Right ventricle myocardium superior (tissue), 1 donor: ENCODE results near the gene C5AR2. TPM values are rescaled to one million over a fixed set of nuclear protein-coding genes. Genes with fewer than 3 reads are reported as not detected.
"Not testable (repeated sequence)": the region's sequence is repeated elsewhere in the genome, so short reads cannot be mapped to it uniquely, and the experiment has no call there.

Source experiments
- ATAC-seq: fragments of 200-7000 bp; cut with Tn5 transposase; one replicate; pipeline ENCODE4 v1.9.1; 2020; ENCODE audit warnings: mild to moderate bottlenecking; ENCODE audit not compliant: poor library complexity
- DNase-seq: peaks from one replicate; pipeline ENCODE4 v3.0.0-alpha.2; 2020
- intact Hi-C: fragments of 100-400 bp; cut with DNase I; formaldehyde crosslinking; loops from one replicate; pipeline ENCODE4 v1.11.2; 2022
- total RNA-seq: library from RNA; stranded (reverse); fragmentation: NEBNext Ultra II Directional; extraction: Animal tissue kit (Norgen Biotek cat#: 25700); gene quantifications from one replicate; pipeline ENCODE4 v1.2.1, GENCODE V29; 2021
- donor health status: DM: no; HTN: yes; CAD: no; lungs with severe emphysema.

Gene C5AR2
- total RNA-seq, 1 donor from 2014 or later: 0.78 TPM

- DNase-seq: peak; percentile 87
- peak; percentile 95 for ATAC-seq
- intact Hi-C loops: no loop called here
These were observed 45.3 kb downstream of the C5AR2 start for GRCh38 chr19:47377208-47377701.

- intact Hi-C loops: no loop called here
- ATAC-seq: no peak
- no peak for DNase-seq
These were observed 45.8 kb downstream of the C5AR2 start for GRCh38 chr19:47377801-47378200.

DNA sequence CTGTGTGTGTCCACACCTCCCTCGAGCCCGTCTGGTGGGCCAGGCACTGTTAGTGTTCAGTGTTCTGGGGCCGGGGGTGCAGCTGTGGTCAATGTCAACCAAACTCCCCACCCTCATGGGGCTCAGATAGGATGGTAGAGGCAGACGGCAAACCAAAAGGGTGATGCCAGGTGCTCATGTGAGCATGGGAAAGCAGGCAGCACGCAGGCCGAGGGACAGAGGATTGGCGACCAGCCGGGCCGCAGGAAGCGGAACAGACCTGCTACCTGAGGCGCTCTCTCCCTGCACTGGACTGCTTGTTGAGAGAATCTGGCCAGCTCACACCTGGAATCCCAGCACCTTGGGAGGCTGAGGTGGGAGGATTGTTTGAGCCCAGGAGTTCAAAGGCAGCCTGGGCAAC lies 46.3 kb downstream of the C5AR2 start:
- DNase-seq (no peak), ATAC-seq (no peak)
- intact Hi-C loops: no loop called here

- intact Hi-C loops: no loop called here
- ATAC-seq (no peak), DNase-seq (no peak)
These were observed 47.5 kb downstream of the C5AR2 start for GRCh38 chr19:47379381-47379938.

DNA sequence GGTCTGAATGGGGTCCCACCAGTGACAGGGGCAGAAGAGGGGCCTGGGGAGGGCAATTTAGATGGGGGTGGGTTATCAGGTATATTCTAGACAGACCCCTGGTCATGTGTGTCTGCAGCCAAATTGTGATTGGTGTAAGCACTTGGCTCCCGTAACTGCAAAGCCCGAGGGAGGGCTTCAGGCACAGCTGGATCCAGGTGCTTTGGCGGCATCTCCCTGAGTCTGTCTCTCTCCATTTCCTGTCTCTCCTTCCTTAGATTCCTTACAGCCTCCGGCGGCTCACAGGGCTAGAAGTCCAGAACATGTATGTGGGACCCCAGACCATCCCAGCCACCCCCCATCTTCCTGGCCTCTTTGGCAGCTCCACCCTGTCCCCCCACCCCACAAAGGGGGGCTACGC lies 48.6 kb downstream of the C5AR2 start:
- DNase-seq (no peak), ATAC-seq (no peak)
- intact Hi-C loops: loop anchor here (10.0 kb wide), 1 partner anchor 76 kb away; the partner anchor contains the start of gene C5AR1

GRCh38 chr19:47381121-47381520 lies 49.1 kb downstream of the C5AR2 start:
- ATAC-seq (no peak), DNase-seq (no peak)
- intact Hi-C loops: loop anchor here (10.0 kb wide), 1 partner anchor 76 kb away; the partner anchor contains the start of gene C5AR1

- no peak for ATAC-seq
- intact Hi-C loops: loop anchor here (10.0 kb wide), 1 partner anchor 77 kb away; the partner anchor contains the start of gene C5AR1
- DNase-seq: peak; percentile 62
These were observed 49.8 kb downstream of the C5AR2 start for GRCh38 chr19:47381653-47382279.

- not testable (repeated sequence) for DNase-seq, ATAC-seq
- intact Hi-C loops: loop anchor here (10.0 kb wide), 1 partner anchor 79 kb away; the partner anchor contains the start of gene C5AR1
These were observed 51.9 kb downstream of the C5AR2 start for GRCh38 chr19:47383890-47384289.

DNA sequence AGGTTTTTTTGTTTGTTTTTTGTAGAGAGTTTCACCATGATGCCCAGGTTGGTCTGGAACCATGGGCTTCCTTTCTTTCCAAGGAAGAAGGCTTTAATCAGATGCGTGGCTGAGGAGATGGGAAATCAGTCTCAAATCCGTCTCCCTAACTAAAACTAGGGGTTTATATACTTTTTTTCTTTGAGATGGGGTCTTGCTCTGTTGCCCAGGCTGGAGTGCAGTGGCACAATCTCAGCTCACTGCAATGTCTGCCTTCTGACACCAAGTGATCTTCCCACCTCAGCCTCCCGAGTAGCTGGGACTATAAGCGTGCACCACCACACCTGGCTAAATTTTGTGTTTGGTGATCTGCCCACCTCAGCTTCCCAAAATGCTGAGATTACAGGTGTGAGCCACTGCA lies 52.6 kb downstream of the C5AR2 start:
- DNase-seq, ATAC-seq: not testable (repeated sequence)
- intact Hi-C loops: loop anchor here (10.0 kb wide), 1 partner anchor 80 kb away; the partner anchor contains the start of gene C5AR1

DNA sequence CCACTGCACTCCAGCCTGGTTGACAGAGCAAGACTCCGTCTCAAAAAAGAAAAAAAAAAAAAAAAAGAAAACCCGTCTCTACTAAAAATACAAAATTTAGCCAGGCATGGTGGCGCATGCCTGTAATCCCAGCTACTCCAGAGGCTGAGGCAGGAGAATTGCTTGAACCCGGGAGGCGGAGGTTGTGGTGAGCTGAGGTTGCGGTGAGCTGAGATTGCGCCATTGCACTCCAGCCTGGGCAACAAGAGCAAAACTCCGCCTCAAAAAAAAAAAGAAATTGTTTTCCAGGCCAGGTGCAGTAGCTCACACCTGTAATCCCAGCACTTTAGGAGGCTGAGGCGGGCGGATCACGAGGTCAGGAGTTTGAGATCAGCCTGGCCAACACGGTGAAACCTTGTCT lies 54.6 kb downstream of the C5AR2 start:
- peak; percentile 45 for DNase-seq
- intact Hi-C loops: loop anchor here (10.0 kb wide), 1 partner anchor 82 kb away; the partner anchor contains the start of gene C5AR1
- not testable (repeated sequence) for ATAC-seq

DNA sequence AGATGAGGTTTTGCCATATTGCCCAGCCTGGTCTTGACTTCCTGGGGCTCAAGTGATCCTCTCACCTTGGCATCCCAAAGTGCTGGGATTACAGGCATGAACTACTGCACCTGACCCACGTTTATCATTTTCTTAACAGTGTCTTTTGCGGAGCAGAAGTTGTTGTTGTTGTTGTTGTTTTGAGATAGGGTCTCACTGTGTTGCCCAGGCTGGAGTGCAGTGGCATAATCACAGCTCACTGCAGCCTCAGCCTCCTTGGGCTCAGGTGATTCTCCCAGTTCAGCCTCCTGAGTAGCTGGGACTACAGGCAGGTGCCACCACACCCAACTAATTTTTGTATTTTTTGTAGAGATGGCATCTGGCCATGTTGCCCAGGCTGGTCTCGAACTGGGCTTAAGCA lies 55.6 kb downstream of the C5AR2 start:
- intact Hi-C loops: loop anchor here (10.0 kb wide), 1 partner anchor 83 kb away; the partner anchor contains the start of gene C5AR1
- ATAC-seq, DNase-seq: not testable (repeated sequence)

DNA sequence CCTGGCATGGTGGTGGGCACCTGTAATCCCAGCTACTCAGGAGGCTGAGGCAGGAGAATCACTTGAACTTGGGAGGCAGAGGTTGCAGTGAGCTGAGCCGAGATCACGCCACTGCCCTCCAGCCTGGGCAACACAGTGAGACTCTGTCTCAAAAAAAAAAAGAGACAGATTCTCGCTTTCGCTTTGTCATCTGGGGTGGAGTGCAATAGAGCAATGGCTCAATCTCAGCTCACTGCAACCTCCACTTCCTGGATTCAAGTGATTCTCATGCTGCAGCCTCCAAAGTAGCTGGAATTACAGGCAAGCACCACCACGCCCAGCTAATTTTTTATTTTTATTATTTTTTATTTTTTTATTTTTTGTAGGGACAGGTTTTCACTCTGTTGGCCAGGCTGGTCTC lies 56.7 kb downstream of the C5AR2 start:
- peak; percentile 42 for ATAC-seq
- intact Hi-C loops: loop anchor here (10.0 kb wide), 1 partner anchor 84 kb away; the partner anchor contains the start of gene C5AR1
- DNase-seq: peak; percentile 43

DNA sequence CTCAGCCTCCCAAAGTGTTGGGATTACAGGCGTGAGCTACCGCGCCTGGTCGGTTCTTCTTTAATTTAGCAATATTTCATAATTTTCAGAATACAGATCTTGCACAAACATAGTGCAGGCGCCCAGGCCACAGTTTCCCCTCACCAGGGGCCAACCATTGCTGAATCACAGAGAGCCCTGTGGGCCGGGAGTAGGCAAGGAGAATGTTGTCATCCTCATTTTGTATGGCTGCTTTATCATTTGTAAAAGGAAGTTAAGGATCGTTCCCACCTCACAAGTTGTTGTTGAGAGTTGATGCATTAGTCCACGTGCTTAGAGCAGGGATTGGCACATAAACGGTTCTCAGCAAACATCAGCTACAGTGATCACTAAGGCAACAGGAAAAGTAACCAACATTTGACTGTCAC lies 57.2 kb downstream of the C5AR2 start:
- DNase-seq (peak; percentile 70), ATAC-seq (peak; percentile 48)
- intact Hi-C loops: loop anchor here (10.0 kb wide), 1 partner anchor 84 kb away; the partner anchor contains the start of gene C5AR1

DNA sequence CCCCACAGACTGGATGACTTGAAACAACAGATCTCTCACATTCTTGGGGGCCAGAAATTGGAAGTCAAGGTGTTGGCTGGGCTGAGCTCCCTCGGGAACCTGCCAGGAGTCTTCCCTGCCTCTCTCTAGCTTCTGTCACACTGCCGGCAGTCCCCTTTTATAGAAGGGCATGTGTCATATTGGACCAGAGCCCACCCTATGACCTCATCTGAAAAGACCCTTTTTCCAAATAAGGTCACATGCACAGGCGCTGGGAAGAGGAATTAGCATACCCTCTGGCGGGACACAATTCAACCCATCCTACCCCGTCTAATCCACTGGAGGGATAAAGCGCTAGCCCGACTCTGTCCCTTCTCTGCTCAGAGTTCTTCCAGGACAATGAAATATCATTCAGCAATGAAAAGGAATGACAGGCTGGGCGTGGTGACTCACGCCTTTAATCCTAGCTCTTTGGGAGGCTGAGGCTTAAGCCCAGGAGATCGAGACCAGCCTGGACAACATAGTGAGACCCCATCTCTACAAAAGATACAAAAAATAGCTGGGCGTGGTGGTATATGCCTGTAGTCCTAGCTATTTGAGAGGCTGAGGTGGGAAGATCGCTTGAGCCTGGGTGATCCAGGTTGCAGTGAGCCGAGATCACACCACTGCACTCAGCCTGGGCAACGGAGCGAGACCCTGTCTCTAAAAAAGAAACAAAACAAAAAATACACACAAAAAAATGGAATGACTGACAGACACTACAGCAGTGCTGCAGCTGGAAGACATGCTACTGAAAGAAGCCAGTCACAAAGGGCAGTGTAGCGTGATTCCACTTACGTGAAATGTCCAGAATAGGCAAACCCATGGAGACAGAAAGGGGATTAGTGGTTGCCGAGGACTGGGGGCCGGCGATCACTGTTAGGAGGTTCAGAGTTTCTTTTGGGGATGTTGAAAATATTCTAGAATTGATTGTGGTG lies 58.8 kb downstream of the C5AR2 start:
- intact Hi-C loops: no loop called here
- no peak for ATAC-seq
- DNase-seq: no peak

DNA sequence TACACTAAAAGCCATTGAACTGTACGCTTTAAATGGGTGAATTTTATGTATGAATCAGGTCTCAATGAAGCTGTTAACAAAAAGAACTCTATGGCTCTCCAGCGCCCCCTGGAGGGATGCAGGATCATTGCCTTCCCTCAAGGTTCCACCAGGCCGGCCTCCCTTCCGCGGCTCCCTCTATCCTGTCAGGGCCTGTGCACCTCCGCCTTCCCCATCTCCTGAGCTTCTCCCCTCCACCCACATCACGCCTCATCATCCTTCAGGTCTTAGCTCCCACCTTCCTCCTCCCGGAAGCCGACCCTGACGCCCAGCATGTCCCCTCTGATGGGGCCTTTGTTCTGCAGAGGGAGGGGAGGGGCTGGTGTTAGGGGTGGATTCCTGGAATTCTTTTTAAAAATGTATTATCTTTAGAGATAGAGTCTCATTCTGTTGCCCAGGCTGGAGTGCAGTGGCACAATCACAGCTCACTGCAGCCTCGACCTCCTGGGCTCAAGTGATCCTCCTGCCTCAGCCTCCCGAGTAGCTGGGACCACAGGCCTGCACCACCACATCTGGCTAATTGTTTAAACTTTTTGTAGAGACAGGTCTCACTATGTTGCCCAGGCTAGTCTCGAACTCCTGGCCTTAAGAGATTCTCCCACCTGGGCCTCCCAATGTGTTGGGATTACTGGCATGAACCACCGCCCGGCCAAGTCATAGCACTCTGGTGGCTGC lies 59.7 kb downstream of the C5AR2 start:
- ATAC-seq (peak; percentile 81), DNase-seq (peak; percentile 85)
- intact Hi-C loops: no loop called here
